ENCODE results near the gene ANKMY1. TPM values are rescaled to one million over a fixed set of nuclear protein-coding genes. Genes with fewer than 3 reads are reported as not detected.
A peak's percentile ranks its signal among the peaks of the same experiment; 100 is the strongest.

The ANKMY1 gene
- total and polyA plus RNA-seq, 7 experiments from 2014 or later = 7.7 to 83.4 (median 34.8) TPM

DNA sequence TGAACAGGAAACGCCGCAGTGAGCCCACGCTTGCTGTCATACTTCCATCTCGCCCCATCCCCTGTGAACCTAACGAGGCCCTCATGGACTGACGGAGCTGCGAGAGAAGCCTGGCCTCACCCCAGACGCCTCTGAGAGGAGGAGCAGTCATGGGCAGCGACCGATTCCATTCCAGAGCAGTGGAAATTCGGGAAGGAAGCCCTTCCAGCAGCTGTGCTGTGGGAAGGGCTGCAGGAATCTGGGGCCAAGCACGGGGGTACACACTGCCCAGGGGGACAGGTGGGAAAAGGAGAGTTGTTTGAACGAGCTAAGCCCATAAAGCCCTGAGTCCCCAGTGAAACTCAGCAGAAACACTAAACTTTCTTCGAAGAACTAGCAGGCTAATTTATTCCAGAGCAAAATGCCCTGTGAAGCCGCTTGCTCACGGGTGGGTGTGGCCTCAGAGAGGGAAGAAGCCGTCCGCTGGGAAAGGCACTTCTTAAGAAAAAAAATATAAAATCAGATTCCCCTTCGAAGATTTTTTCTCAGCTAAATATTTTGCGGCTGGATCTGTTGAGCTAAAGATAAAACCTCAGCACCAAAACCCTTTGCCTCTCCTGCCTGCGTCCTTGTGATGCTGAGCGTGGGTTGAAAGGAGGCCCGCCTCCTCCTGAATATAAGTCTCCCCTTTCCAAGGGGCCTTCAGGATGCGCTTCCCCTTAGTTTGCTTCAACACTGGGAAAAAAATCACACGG lies 38.2 kb downstream of the ANKMY1 start:
- Histone ChIP-seq H3K4me3 (ENCODE audit: low read length) (no peak overlapping the region), H3K9me3 (ENCODE audit: control insufficient read depth in 2 of 3, low read length in 3 of 3) (no peaks in the 10 kb centered on the region), H3K36me3 (ENCODE audit: control insufficient read depth in 2 of 3, insufficient read depth in 3 of 3, low read length in 3 of 3) (peaks cover 0 to 26% (median 0%) of the 10 kb centered on the region in 3 experiments), H3K27me3 (ENCODE audit: control insufficient read depth in 2 of 2, insufficient read depth in 2 of 2, low read length in 2 of 2) (no peaks in the 10 kb centered on the region), H3K27ac (ENCODE audit: low read depth, low read length) (no peak overlapping the region), H3K4me1 (ENCODE audit: control insufficient read depth in 2 of 2, insufficient read depth in 2 of 2, low read length in 2 of 2) (peaks cover 0 to under 1% of the 10 kb centered on the region in 2 donors)
- ChIA-PET CTCF (interaction anchor here (1.2 kb wide), 1 partner anchor 46 kb away, joined by 3 read pairs; no protein-coding TSS in a partner anchor), POLR2A (no interaction called here)
- peaks cover 3 to 56% (median 33%) of the 10 kb centered on the region in 5 donors for H3K36me3 Mint-ChIP-seq
- peaks cover 0 to 11% (median 6%) of the 10 kb centered on the region in 7 donors for H3K4me1 Mint-ChIP-seq
- intact Hi-C loops (cut with micrococcal nuclease) = loop anchor here in 1 of 2 donors (10.0 kb wide), 1 partner anchor 185 kb away; no protein-coding TSS in a partner anchor
- DNase-seq = no peak
- H3K27me3 Mint-ChIP-seq = peaks cover 0 to 4% (median 0%) of the 10 kb centered on the region in 5 donors
- no peak for ATAC-seq
- peaks cover 0 to 10% (median 1%) of the 10 kb centered on the region in 11 donors for H3K9me3 Mint-ChIP-seq
- H3K27ac Mint-ChIP-seq = no peak overlapping the region
- no peak overlapping the region for H3K4me3 Mint-ChIP-seq

DNA sequence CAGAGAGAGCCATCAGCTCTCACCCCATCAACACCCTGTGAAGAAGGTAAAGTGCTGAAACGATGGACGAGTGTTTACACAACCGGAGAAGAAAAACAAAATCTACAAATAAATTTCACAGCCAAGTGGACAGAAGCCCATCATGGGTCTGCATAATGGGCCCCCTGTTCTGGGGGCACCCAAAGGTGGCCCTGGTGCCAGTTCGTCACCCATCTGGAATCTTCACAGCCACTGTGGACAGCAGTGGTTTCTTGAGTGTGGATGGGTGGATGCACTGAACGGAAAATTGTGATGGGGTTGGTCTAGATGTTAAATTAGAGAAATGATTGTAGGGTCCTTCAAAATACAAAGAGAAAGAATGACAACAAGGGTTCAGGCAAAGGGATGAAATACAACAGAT lies 38.8 kb downstream of the ANKMY1 start:
- peaks cover 6 to 50% (median 27%) of the 10 kb centered on the region in 5 donors for H3K36me3 Mint-ChIP-seq
- ChIA-PET POLR2A (interaction anchor here (0.9 kb wide), 1 partner anchor 50 kb away, joined by 3 read pairs; no protein-coding TSS in a partner anchor), CTCF (no interaction called here)
- no peak for ATAC-seq
- Histone ChIP-seq H3K4me1 (ENCODE audit: control insufficient read depth in 2 of 2, insufficient read depth in 2 of 2, low read length in 2 of 2) (peaks cover 4 to 6% of the 10 kb centered on the region in 2 donors), H3K4me3 (ENCODE audit: low read length) (no peak overlapping the region), H3K27me3 (ENCODE audit: control insufficient read depth in 2 of 2, insufficient read depth in 2 of 2, low read length in 2 of 2) (no peaks in the 10 kb centered on the region), H3K9me3 (ENCODE audit: control insufficient read depth in 2 of 3, low read length in 3 of 3) (no peaks in the 10 kb centered on the region), H3K27ac (ENCODE audit: low read depth, low read length) (no peak overlapping the region), H3K36me3 (ENCODE audit: control insufficient read depth in 2 of 3, insufficient read depth in 3 of 3, low read length in 3 of 3) (peaks cover 0 to 20% (median 0%) of the 10 kb centered on the region in 3 experiments)
- H3K4me1 Mint-ChIP-seq = peaks cover 5 to 16% (median 10%) of the 10 kb centered on the region in 7 donors
- peaks cover 0 to 4% (median 0%) of the 10 kb centered on the region in 5 donors for H3K27me3 Mint-ChIP-seq
- peak overlapping the region in 1 of 9 donors; percentile 41 for H3K27ac Mint-ChIP-seq
- intact Hi-C loops (cut with micrococcal nuclease) = loop anchor here in 1 of 2 donors (10.0 kb wide), 1 partner anchor 186 kb away; no protein-coding TSS in a partner anchor
- H3K9me3 Mint-ChIP-seq = peaks cover 0 to 5% (median 0%) of the 10 kb centered on the region in 11 donors
- no peak overlapping the region for H3K4me3 Mint-ChIP-seq
- no peak for DNase-seq

GRCh38 chr2:240517342-240517741 lies 40.4 kb downstream of the ANKMY1 start:
- no peaks in the 10 kb centered on the region for H3K27me3 ChIP-seq (ENCODE audit: control insufficient read depth in 2 of 2, insufficient read depth in 2 of 2, low read length in 2 of 2)
- H3K27ac ChIP-seq (ENCODE audit: low read depth, low read length) = no peak overlapping the region
- ATAC-seq (no peak), DNase-seq (no peak)
- Mint-ChIP-seq H3K27me3 (peaks cover 0 to 4% (median 0%) of the 10 kb centered on the region in 5 donors), H3K4me3 (no peak overlapping the region), H3K27ac (no peak overlapping the region), H3K9me3 (peaks cover 0 to 4% (median 0%) of the 10 kb centered on the region in 11 donors), H3K36me3 (peaks cover 6 to 35% (median 12%) of the 10 kb centered on the region in 5 donors), H3K4me1 (peaks cover 10 to 23% (median 18%) of the 10 kb centered on the region in 7 donors)
- peaks cover 0 to 10% (median 0%) of the 10 kb centered on the region in 3 experiments for H3K36me3 ChIP-seq (ENCODE audit: control insufficient read depth in 2 of 3, insufficient read depth in 3 of 3, low read length in 3 of 3)
- H3K4me3 ChIP-seq (ENCODE audit: low read length) = no peak overlapping the region
- POLR2A ChIA-PET = no interaction called here
- CTCF ChIA-PET = interaction anchor here (0.6 kb wide), 1 partner anchor 136 kb away, joined by 4 read pairs; no protein-coding TSS in a partner anchor
- peaks cover 6% of the 10 kb centered on the region in 2 donors for H3K4me1 ChIP-seq (ENCODE audit: control insufficient read depth in 2 of 2, insufficient read depth in 2 of 2, low read length in 2 of 2)
- intact Hi-C loops (cut with micrococcal nuclease) = loop anchor here in 1 of 2 donors (10.0 kb wide), 1 partner anchor 187 kb away; no protein-coding TSS in a partner anchor
- no peaks in the 10 kb centered on the region for H3K9me3 ChIP-seq (ENCODE audit: control insufficient read depth in 2 of 3, low read length in 3 of 3)

GRCh38 chr2:240514631-240515030 lies 43.2 kb downstream of the ANKMY1 start:
- no peak overlapping the region for H3K27ac Mint-ChIP-seq
- Histone ChIP-seq H3K9me3 (ENCODE audit: control insufficient read depth in 2 of 3, low read length in 3 of 3) (no peaks in the 10 kb centered on the region), H3K27ac (ENCODE audit: low read depth, low read length) (no peak overlapping the region), H3K27me3 (ENCODE audit: control insufficient read depth in 2 of 2, insufficient read depth in 2 of 2, low read length in 2 of 2) (no peaks in the 10 kb centered on the region), H3K4me1 (ENCODE audit: control insufficient read depth in 2 of 2, insufficient read depth in 2 of 2, low read length in 2 of 2) (peaks cover 6% of the 10 kb centered on the region in 2 donors), H3K36me3 (ENCODE audit: control insufficient read depth in 2 of 3, insufficient read depth in 3 of 3, low read length in 3 of 3) (peaks cover 0 to 24% (median 6%) of the 10 kb centered on the region in 3 experiments), H3K4me3 (ENCODE audit: low read length) (no peak overlapping the region)
- ChIA-PET CTCF (interaction anchor here (0.7 to 1.4 kb wide), 9 partner anchors 8 to 400 kb away, joined by 3 to 12 read pairs (median 5); partner anchors contain the start of gene GPR35), POLR2A (interaction anchor here (0.6 to 1.5 kb wide), 4 partner anchors 49 to 96 kb away, joined by 3 to 6 read pairs (median 4); no protein-coding TSS in a partner anchor)
- ATAC-seq = no peak
- peaks cover 0 to 2% (median 0%) of the 10 kb centered on the region in 11 donors for H3K9me3 Mint-ChIP-seq
- no peaks in the 10 kb centered on the region for H3K27me3 Mint-ChIP-seq
- H3K4me1 Mint-ChIP-seq = peaks cover 6 to 16% (median 13%) of the 10 kb centered on the region in 7 donors
- H3K4me3 Mint-ChIP-seq = no peak overlapping the region
- intact Hi-C loops (cut with micrococcal nuclease) = loop anchor here (1.0 to 10.0 kb wide), 8 partner anchors 47 to 326 kb away; partner anchors contain the start of gene CAPN10 (in 2 of the 2)
- no peak for DNase-seq
- peaks cover 0 to 27% (median 9%) of the 10 kb centered on the region in 5 donors for H3K36me3 Mint-ChIP-seq

- intact Hi-C loops (cut with micrococcal nuclease) = loop anchor here (1.0 to 10.0 kb wide), 8 partner anchors 48 to 327 kb away; partner anchors contain the start of gene CAPN10 (in 2 of the 2)
- Mint-ChIP-seq H3K9me3 (peaks cover 0 to 2% (median 0%) of the 10 kb centered on the region in 11 donors), H3K4me1 (peaks cover 6 to 16% (median 12%) of the 10 kb centered on the region in 7 donors), H3K27me3 (no peaks in the 10 kb centered on the region), H3K27ac (peak overlapping the region; percentile 9 to 76 (median 42)), H3K4me3 (peak overlapping the region in 3 of 10 donors; percentile 12 to 28 (median 13)), H3K36me3 (peaks cover 3 to 31% (median 9%) of the 10 kb centered on the region in 5 donors)
- Histone ChIP-seq H3K9me3 (ENCODE audit: control insufficient read depth in 2 of 3, low read length in 3 of 3) (no peaks in the 10 kb centered on the region), H3K27me3 (ENCODE audit: control insufficient read depth in 2 of 2, insufficient read depth in 2 of 2, low read length in 2 of 2) (no peaks in the 10 kb centered on the region), H3K36me3 (ENCODE audit: control insufficient read depth in 2 of 3, insufficient read depth in 3 of 3, low read length in 3 of 3) (peaks cover 0 to 30% (median 6%) of the 10 kb centered on the region in 3 experiments), H3K27ac (ENCODE audit: low read depth, low read length) (no peak overlapping the region), H3K4me1 (ENCODE audit: control insufficient read depth in 2 of 2, insufficient read depth in 2 of 2, low read length in 2 of 2) (peaks cover 6% of the 10 kb centered on the region in 2 donors), H3K4me3 (ENCODE audit: low read length) (no peak overlapping the region)
- peak; percentile 99 for ATAC-seq
- DNase-seq = peak; percentile 57 to 82 (median 76)
- CTCF ChIA-PET = interaction anchor here (0.6 to 1.4 kb wide), 14 partner anchors 9 to 401 kb away, joined by 3 to 12 read pairs (median 4); partner anchors contain the start of genes CAPN10 and GPR35
- POLR2A ChIA-PET = interaction anchor here (0.5 to 1.5 kb wide), 8 partner anchors 43 to 73 kb away, joined by 3 to 6 read pairs (median 4); partner anchors contain the start of gene CAPN10
These were observed 44.1 kb downstream of the ANKMY1 start for GRCh38 chr2:240513549-240514287.

Data from naive thymus-derived CD4-positive, alpha-beta T cell (primary cell).